ENCODE results near the gene LRRC74B.
"Not testable (repeated sequence)": the region's sequence is repeated elsewhere in the genome, so short reads cannot be mapped to it uniquely, and the experiment has no call there.

LRRC74B gene

GRCh38 chr22:21080435-21081137, 34.8 kb downstream of the LRRC74B start:
- DNase-seq: no peak

- no peak for DNase-seq
Measured at GRCh38 chr22:21082248-21082647, 36.5 kb downstream of the LRRC74B start.

DNA sequence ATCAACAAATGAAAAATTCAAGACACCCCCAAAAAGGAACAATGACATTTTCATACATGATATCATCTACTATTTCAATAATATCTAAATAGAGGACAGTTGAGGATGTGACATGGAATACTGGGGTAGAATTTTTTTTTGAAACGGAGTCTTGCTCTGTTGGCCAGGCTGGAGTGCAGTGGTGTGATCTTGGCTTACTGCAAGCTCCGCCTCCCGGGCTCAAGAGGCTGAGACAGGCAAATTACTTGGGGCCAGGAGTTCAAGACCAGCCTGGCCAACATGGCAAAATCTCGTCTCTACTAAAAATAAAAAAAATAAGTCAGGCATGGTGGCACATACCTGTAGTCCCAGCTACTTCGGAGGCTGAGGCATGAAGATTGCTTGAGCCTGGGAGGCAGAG, 41.4 kb downstream of the LRRC74B start:
- no peak for DNase-seq

GRCh38 chr22:21087926-21088325, 42.2 kb downstream of the LRRC74B start:
- not testable (repeated sequence) for DNase-seq

DNA sequence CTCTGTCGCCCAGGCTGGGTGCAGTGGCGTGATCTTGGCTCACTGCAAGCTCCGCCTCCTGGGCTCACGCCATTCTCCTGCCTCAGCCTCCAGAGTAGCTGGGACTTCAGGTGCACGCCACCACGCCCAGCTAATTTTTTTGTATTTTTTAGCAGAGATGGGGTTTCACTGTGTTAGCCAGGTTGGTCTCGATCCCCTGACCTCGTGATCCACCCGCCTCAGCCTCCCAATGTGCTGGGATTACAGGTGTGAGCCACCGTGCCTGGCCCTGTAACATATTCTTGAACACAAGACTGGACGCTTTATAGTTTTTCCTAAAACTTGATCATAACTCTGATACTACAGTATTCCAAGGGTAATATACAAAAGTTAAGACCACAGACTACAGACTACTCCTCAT, 45.5 kb downstream of the LRRC74B start:
- not testable (repeated sequence) for DNase-seq

GRCh38 chr22:21092797-21093554, 47.2 kb downstream of the LRRC74B start:
- DNase-seq: no peak

DNA sequence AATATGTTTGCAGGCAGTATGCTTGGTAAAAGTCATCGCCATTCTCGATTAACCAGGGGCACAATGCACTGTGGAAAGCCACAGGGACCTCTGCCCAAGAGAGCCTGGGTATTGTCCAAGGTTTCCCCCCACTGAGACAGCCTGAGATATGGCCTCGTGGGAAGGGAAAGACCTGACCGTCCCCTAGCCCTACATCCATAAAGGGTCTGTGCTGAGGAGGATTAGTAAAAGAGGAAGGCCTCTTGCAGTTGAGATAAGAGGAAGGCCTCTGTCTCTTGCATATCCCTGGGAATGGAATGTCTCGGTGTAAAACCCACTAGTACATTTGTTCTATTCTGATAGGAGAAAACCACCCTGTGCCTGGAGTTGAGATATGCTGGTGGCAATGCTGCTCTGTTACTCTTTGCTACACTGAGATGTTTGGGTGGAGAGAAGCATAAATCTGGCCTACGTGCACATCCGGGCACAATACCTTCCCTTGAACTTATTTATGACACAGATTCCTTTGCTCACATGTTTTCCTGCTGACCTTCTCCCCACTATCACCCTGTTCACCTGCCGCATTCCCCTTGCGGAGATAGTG, 47.9 kb downstream of the LRRC74B start:
- DNase-seq: peak; percentile 91

DNA sequence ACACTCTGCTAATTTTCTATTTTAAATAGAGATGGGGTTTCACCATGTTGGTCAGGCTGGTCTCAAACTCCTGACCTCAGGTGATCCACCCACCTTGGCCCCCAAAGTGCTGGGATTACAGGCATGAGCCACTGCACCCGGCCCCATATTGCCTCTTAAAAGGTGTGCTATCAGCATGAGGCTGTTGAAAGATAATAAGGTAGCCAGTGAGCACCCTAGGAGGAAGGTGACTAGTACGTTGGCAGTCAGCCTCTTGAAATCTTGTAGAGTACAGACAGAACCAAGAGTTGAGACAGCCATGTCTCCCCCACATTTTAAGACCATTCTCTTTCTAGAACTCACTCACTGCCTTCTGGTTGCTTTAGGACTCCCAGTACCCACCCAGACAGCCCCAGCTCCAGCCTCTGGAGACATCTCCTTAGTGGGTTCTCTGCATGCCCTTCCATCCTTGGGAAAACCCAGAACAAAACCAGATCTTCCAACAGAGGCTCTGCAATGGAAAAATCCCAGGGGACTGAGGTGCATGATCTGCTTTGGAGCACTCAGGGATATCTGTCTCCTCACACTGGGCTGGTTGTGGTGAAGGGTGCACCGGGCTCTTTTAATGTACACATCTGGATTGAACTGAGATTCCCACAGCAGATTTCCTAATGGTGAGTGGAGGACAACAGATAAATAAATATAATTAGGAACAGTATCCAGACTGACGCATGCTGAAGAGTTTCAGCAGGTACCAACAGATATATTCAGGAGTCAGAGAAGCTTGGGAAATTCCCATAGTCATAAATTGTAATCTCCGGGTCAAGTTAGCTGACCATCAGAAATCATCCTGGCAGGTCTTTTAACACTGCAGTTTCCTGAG, 49.4 kb downstream of the LRRC74B start:
- DNase-seq: no peak

- DNase-seq: no peak
Measured at GRCh38 chr22:21095773-21096107, 50.0 kb downstream of the LRRC74B start.

GRCh38 chr22:21096878-21097277, 51.1 kb downstream of the LRRC74B start:
- DNase-seq: not testable (repeated sequence)

- DNase-seq: peak; percentile 77
Measured at GRCh38 chr22:21098099-21098671, 52.4 kb downstream of the LRRC74B start.

DNA sequence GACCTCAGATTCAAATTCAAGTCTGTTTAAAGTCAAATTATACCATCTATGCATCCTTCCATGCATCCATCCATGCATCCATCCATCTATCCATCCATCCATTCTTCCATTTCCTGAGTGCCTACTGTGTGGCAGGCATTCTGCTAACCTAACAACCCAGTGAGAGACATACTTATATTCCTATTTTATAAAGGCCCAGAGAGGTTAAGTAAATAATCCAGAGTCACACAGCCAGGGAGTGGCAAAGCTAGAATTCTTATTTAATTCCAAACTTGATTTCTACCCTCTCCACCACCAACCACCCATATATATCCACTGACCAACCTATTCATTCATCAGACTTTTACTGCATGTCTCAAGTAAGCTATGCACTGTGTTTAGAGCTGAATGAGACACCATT, 53.8 kb downstream of the LRRC74B start:
- no peak for DNase-seq

DNA sequence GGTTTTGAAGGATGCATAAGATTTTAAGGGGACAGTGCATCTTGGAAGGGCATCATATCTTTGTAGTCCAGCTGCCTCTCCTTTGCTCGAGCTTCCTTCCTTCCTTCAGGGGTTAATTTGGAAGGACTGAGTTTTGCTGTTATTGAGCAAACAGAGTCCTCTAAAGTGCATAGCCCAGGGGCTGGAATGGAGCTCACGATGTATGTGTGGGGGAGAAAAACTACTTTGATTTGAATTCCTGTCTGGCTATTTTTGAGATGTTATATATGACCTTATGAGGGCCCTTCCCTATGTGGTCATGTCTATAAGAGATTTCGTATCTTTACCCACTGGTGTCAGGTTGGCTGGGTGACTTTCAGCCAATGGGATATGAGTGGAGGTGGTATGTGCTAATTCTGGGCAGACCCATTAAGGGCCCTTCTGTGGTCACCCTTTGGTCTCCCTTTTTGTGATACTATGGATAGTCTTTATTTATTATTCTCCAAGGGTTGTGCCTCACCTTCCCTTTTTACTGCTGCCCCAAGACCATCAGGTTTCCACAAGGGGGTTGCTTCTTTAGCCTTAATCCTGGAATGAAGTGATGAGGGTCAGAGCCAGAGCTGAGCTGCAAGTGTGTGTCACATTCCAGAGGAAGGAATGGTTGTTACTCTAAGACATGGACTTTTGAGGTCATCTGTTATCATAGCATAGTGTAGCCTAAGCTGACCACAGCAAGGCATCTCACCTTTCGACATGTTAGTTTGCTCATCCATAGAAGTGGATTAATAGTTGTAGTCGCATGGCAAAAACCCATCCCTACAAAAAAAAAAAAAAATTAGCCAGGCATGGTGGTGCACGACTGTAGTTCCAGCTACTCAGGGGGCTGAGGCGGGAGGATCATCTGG, 54.6 kb downstream of the LRRC74B start:
- DNase-seq: no peak

DNA sequence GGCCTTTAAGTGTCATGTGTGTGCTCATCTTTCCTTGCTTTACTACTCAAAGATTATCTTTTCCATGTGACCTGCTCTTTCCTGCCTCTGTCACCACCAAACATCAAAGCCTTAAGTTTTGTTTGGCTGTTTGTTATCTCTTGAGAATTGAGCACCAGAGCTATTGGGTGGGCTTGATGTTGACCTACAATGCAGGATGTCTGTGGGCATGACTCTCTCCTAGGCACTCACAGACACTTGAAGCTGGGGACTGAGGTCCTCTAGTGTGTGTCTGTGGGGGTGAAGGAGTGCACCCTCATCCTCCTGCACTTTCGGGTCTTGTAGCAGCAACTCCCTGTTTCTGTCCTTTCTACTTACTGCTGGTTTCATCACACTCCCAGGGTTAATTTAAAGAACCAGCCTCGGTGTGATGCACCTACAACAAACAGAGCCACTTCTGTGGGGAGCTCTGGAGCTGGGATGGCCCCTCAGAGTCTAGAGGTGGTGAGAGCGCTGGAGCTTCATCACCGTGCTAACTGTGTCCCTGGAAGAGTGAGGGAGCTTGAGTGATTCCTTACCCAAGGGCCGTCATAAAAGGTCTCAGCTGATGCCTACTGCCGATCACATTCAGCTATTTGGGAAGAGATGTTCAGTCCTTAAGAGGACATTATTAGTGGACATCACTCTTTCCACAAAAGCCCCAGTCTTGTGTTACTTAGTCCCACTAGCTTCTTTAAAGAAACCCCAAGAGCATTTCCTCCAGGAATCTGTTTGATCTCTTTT, 56.3 kb downstream of the LRRC74B start:
- DNase-seq: no peak

DNA sequence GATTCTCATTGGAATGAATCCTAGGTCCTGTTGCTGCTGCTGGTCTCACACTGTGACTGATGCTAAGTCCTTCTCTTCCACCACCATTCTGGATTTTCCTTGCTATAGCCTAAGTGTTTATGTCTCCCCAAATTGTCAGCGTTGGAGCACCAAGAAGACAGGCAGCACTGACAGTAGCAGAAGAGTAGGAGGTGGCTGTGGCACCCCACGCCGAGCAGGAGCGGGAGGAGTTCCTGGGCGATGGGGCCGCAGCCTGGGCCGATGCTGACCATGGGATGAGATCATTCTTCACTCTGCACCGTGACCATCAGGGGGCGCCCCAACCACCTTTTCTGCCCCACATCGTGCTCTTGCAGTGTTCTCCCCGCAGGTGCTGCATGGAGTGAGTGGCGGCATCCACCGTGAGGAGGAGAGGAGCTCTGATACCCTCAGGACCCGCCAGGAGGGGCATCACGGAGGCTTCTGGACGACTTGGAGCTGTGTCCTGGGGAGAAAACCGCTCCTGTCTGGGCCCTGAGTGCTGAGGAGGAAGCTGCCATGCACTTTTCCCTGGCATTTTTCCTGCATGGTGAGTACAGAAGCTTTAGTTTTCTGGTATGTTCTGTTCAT, 57.0 kb downstream of the LRRC74B start:
- peak; percentile 86 for DNase-seq

- no peak for DNase-seq
Measured at GRCh38 chr22:21103633-21104032, 57.9 kb downstream of the LRRC74B start.

DNA sequence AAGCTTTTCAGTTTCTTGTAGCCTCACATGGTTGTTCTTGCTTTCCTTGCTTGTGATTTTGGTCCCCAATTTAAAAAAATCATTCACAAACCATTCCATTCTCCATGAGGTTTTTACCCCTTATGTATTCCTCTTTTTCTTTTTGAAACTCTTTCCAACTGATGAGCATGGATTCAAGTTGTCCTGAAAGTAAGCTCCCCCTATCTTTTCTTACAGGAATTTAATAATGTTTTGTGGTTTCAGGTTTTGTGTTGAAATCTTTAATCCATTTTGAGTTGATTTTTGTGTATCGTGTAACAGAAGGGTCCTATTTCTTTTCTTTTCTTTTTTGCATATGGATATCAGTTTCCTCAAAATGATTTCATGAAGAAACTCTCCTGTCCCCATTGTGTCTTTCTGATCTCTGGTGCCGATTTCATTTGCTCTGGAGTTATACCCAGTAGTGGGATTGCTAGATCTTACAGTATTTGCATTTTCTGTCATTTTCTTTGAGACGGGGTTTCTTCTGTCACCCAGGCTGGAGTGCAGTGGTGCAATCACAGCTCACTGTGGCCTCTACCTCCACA, 58.5 kb downstream of the LRRC74B start:
- no peak for DNase-seq

DNA sequence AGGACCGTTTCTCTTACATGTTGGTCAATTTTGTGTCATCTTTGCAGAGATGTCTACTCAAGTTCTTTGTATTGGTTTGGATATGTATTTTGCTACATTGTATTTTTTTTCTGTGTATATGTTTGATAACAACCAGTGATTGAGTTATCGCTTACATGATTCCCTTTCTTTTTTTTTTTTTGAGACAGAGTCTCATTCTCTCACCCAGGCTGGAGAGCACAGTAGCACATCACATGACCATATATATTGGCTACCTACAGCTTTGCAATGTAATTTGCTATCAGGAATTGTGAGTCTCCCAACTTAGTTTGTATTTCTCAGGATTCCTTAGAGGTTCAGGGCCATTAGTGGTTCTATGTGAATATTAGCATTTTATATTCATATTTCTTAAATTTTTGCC, 59.5 kb downstream of the LRRC74B start:
- DNase-seq: no peak

DNA sequence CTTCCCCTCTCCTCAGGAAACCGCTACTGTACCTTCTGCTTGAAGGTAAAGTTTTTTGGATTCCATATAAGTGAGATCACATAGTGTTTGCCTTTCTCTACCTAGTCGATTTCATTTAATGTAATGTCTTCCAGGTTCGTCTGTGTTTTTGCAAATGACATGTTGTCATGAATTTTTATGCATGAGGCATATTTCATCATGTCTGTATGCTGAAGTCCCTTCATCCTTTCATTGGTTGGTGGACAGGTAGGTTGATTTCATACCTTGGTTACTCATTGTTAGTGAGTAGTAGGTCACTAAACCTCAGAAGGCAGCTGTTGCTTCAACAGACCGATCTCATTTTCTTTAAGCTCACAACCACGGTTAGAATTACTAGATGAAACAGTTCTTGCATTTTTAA, 60.3 kb downstream of the LRRC74B start:
- DNase-seq: no peak

Data from hematopoietic multipotent progenitor cell treated with erythropoietin and hydrocortisone succinate and interleukin-3 and kit ligand, for 4 days (in vitro differentiated cells).